Brain microvascular endothelial cell (primary cell): ENCODE data around the gene PLEKHM2.

Experiments used
- DNase-seq: peaks from one replicate; pipeline ENCODE4 v3.0.0-alpha.2; 2020
- H3K27ac ChIP-seq: fragments of 250-450 bp; sonication (Bioruptor Pico); 2 replicates; pipeline ENCODE4 v1.5.1; 2020; ENCODE audit warnings: mild to moderate bottlenecking, moderate library complexity
- H3K27me3 ChIP-seq: fragments of 250-450 bp; sonication (Bioruptor Pico); replicated peaks from 2 replicates; pipeline ENCODE4 v1.5.1; 2020; ENCODE audit warnings: mild to moderate bottlenecking
- H3K36me3 ChIP-seq: fragments of 250-450 bp; sonication (Bioruptor Pico); replicated peaks from 2 replicates; pipeline ENCODE4 v1.5.1; 2020; ENCODE audit warnings: mild to moderate bottlenecking
- H3K4me3 ChIP-seq: 2 replicates; pipeline ENCODE4 v1.5.1; 2011; ENCODE audit warnings: low read depth, mild to moderate bottlenecking, control low read depth, low read length, moderate library complexity
- CTCF ChIP-seq: IDR thresholded peaks from 2 replicates; pipeline ENCODE4 v1.5.1; 2011; ENCODE audit warnings: low read depth, mild to moderate bottlenecking, moderate library complexity, low read length, control low read depth, inconsistent platforms; ENCODE audit errors: missing control alignments
- in situ Hi-C: cut with HindIII; loops from 2 replicates; pipeline ENCODE4 v1.10.0; 2017; ENCODE audit warnings: low sequenced_read_pairs, low pct_ligation_motif_present

PLEKHM2 gene

GRCh38 chr1:15676688-15677661 is 7.1 kb upstream of the PLEKHM2 start:
- no peak overlapping the region for H3K4me3 ChIP-seq
- no peaks in the 10 kb centered on the region for H3K27me3 ChIP-seq
- H3K27ac ChIP-seq: no peak overlapping the region
- in situ Hi-C loops: no loop called here
- H3K36me3 ChIP-seq: no peaks in the 10 kb centered on the region
- DNase-seq: peak; percentile 2
- TF ChIP-seq CTCF: no peak

GRCh38 chr1:15678578-15678977 is 5.5 kb upstream of the PLEKHM2 start:
- H3K36me3 ChIP-seq: no peaks in the 10 kb centered on the region
- H3K27me3 ChIP-seq: no peaks in the 10 kb centered on the region
- no peak overlapping the region for H3K27ac ChIP-seq
- H3K4me3 ChIP-seq: no peak overlapping the region
- TF ChIP-seq CTCF: no peak
- in situ Hi-C loops: no loop called here
- peak; percentile 90 for DNase-seq

- no peak for TF ChIP-seq CTCF
- H3K4me3 ChIP-seq: no peak overlapping the region
- peak overlapping the region; percentile 70 for H3K27ac ChIP-seq
- H3K36me3 ChIP-seq: no peaks in the 10 kb centered on the region
- H3K27me3 ChIP-seq: no peaks in the 10 kb centered on the region
- in situ Hi-C loops: no loop called here
- peak; percentile 65 for DNase-seq
These were observed 4.0 kb upstream of the PLEKHM2 start for GRCh38 chr1:15680131-15680530.

- H3K27me3 ChIP-seq: no peaks in the 10 kb centered on the region
- no peak for TF ChIP-seq CTCF
- in situ Hi-C loops: no loop called here
- no peaks in the 10 kb centered on the region for H3K36me3 ChIP-seq
- DNase-seq: peak; percentile 70
- H3K4me3 ChIP-seq: no peak overlapping the region
- H3K27ac ChIP-seq: peak overlapping the region; percentile 70
These were observed 3.4 kb upstream of the PLEKHM2 start for GRCh38 chr1:15680561-15681348.

GRCh38 chr1:15681349-15682292 is 2.5 kb upstream of the PLEKHM2 start:
- Histone ChIP-seq H3K27ac (peak overlapping the region; percentile 70), H3K27me3 (no peaks in the 10 kb centered on the region), H3K36me3 (no peaks in the 10 kb centered on the region), H3K4me3 (no peak overlapping the region)
- DNase-seq: no peak
- TF ChIP-seq CTCF: no peak
- in situ Hi-C loops: no loop called here
